HUES6 (cell line): ENCODE data around the gene KLRB1.
"Not testable (repeated sequence)": the region's sequence is repeated elsewhere in the genome, so short reads cannot be mapped to it uniquely, and the experiment has no call there.

ENCODE experiments used
- H3K27ac ChIP-seq: 2 replicates; pipeline ENCODE4 v1.7.0; 2013; ENCODE audit warnings: low read depth, mild to moderate bottlenecking, low read length, inconsistent platforms
- H3K27me3 ChIP-seq: 2 replicates; pipeline ENCODE4 v1.6.1; 2013; ENCODE audit warnings: low read length; ENCODE audit not compliant: control insufficient read depth, insufficient read depth
- H3K36me3 ChIP-seq: 2 replicates; pipeline ENCODE4 v1.6.1; 2013; ENCODE audit warnings: low read length; ENCODE audit not compliant: control insufficient read depth, insufficient read depth
- H3K4me1 ChIP-seq: 2 replicates; pipeline ENCODE4 v1.6.1; 2013; ENCODE audit warnings: low read length; ENCODE audit not compliant: control insufficient read depth, insufficient read depth
- H3K4me3 ChIP-seq: 2 replicates; pipeline ENCODE4 v1.5.1; 2013; ENCODE audit warnings: low read depth, low read length
- H3K9ac ChIP-seq: one replicate; pipeline ENCODE4 v1.6.1; 2013; ENCODE audit warnings: mild to moderate bottlenecking, low read length
- H3K9me3 ChIP-seq: 2 replicates; pipeline ENCODE4 v1.6.1; 2013; ENCODE audit warnings: low read depth, low read length; ENCODE audit not compliant: control insufficient read depth, insufficient read depth

Gene KLRB1

DNA sequence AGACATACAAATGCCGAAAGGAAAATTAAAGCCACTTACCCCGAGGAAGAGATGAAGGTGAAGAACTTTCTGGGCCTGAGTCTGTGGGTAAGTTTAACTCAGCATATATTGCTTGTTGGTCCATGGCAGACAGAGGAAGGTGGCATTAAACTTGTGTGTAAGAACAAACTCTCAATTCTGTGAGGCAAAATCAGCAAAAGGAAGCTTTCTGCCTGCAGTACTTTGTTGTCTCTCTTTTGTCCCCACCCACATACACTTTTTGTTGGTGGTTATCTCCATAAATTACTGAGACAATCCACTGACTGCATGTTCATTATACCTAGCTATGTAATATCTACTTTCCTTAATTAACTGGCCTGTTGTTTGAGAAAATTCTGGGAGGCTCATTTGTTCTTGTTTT, at the start of gene KLRB1:
TSS of gene KLRB1 (minus strand) at position 201 of the 400 bp plus-strand sequence. CDS start at position 124, 77 bp downstream.
- Histone ChIP-seq H3K27ac (no peak within 1 kb of the TSS), H3K9me3 (peaks cover 3% of the 10 kb centered on the region), H3K4me1 (no peaks in the 10 kb centered on the region), H3K4me3 (no peak within 1 kb of the TSS), H3K9ac (no peak within 1 kb of the TSS), H3K27me3 (no peaks in the 10 kb centered on the region), H3K36me3 (no peaks in the 10 kb centered on the region)

DNA sequence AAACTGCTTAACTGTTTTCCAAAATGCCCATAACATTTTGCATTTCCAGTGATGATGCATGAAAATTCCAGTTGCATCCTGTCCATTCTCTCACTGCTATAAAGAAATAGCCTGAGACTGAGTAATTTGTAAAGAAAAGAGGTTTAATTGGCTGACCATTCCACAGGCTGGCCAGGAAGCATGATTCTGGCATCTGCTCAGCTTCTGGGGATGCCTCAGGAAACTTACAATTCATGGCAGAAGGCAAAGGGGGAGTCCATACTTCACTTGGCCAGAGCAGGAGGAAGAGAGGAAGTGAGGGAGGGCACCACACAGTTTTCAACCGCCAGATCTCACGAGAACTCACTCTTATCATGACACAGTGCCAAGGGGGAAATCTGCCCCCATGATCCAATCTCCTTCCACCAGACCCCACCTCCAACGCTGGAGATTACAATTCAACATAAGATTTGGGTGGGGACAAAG, 43.6 kb upstream of the KLRB1 start:
- Histone ChIP-seq H3K4me1 (peaks cover 32% of the 10 kb centered on the region), H3K36me3 (peaks cover 25% of the 10 kb centered on the region), H3K27ac (peak overlapping the region; percentile 40), H3K27me3 (no peaks in the 10 kb centered on the region), H3K9me3 (no peaks in the 10 kb centered on the region), H3K4me3 (no peak overlapping the region), H3K9ac (no peak overlapping the region)

DNA sequence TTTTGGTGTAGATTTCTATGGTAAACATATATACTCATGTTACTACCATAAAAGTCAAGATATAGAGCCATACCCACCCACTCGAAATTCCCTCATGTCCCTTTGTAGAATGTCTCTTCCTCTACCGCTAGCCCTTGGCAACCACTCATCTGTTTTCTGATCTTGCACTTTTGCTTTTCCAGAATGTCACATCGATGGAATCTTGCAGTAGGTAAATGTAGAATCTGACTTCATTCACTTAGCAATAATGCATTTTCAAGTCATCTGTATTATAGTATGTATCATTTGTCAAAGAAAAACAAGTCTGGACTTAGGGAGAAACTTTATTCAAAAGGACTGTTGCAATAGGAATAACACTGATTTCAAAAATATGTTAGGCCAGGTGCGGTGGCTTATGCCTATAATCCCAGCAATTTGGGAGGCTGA, 42.4 kb upstream of the KLRB1 start:
- Histone ChIP-seq H3K9ac (no peak overlapping the region), H3K36me3 (peaks cover 13% of the 10 kb centered on the region), H3K9me3 (no peaks in the 10 kb centered on the region), H3K27me3 (no peaks in the 10 kb centered on the region), H3K4me1 (peaks cover 32% of the 10 kb centered on the region), H3K27ac (no peak overlapping the region), H3K4me3 (peak overlapping the region; percentile 88)

DNA sequence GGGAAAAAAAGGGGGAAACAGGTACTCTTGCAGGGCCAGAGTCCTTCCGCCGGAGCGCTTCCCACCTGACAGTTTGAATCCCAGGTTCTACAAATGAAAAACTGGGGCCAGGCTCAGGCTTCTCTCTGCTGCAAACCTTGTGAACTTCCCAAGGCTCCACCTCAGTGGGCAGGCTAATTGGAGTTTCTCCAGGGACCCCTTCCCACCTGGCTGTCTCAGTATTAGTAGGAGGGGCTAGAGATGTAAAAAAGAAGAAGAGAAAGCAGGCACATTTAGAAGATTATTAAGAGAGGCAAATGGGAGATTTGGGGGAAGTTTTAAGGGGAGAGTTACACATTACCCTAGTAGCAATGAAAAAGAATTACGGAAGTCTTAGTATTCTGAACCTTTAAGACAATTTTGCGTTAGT, 41.8 kb upstream of the KLRB1 start:
- Histone ChIP-seq H3K4me3 (peak overlapping the region; percentile 88), H3K27ac (0 out of 2 replicates have a peak overlapping the region, but pooled peaks have one; percentile 80), H3K36me3 (peaks cover 9% of the 10 kb centered on the region), H3K27me3 (no peaks in the 10 kb centered on the region), H3K9me3 (peaks cover 5% of the 10 kb centered on the region; the same call in 1 of the 2 replicates), H3K9ac (peak overlapping the region; percentile 86), H3K4me1 (peaks cover 32% of the 10 kb centered on the region)

DNA sequence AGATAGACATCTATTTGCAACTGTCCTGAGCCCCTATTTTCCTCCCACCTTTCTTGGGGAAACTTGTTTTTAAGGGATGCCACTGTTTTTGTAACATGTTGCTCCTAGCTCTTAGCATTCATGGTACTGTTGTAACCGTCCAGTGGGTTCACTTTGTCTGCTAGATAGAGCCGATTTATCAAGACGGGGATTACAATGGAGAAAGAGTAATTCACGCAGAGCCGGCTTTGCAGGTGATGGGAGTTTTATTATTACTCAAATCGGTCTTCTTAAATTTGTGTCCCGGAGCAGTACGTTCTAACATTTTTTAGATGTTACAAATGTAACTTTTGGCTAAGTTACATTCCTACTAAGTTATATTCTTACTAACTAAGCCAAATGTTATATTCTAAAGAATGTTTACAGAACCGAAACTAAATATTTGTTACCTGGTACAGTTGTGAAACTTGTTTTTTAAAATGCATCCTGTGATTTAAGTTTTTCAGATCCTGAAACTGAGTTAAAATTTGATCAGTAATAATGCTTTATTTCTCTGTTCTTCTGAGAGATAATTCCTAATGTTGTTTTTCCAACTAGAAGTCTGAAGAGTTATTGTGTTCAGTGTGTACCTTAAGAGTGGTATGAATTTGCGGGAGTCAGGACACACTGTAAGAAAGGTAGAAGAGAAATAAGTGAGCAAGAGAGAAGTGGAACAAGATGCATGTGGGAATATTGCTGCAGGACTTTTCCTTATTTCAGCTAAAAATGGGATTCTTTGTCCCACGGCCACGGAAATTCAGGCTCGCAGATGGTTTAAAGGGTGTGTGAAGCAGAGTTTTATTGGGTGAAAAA, 41.2 kb upstream of the KLRB1 start:
- H3K36me3 ChIP-seq: peaks cover 4% of the 10 kb centered on the region
- H3K9ac ChIP-seq: peak overlapping the region; percentile 86
- no peaks in the 10 kb centered on the region for H3K27me3 ChIP-seq
- H3K9me3 ChIP-seq: peaks cover 5% of the 10 kb centered on the region; the same call in 1 of the 2 replicates
- peaks cover 32% of the 10 kb centered on the region for H3K4me1 ChIP-seq
- peak overlapping the region; percentile 80; the same call in 1 of the 2 replicates for H3K27ac ChIP-seq
- peak overlapping the region; percentile 88 for H3K4me3 ChIP-seq

DNA sequence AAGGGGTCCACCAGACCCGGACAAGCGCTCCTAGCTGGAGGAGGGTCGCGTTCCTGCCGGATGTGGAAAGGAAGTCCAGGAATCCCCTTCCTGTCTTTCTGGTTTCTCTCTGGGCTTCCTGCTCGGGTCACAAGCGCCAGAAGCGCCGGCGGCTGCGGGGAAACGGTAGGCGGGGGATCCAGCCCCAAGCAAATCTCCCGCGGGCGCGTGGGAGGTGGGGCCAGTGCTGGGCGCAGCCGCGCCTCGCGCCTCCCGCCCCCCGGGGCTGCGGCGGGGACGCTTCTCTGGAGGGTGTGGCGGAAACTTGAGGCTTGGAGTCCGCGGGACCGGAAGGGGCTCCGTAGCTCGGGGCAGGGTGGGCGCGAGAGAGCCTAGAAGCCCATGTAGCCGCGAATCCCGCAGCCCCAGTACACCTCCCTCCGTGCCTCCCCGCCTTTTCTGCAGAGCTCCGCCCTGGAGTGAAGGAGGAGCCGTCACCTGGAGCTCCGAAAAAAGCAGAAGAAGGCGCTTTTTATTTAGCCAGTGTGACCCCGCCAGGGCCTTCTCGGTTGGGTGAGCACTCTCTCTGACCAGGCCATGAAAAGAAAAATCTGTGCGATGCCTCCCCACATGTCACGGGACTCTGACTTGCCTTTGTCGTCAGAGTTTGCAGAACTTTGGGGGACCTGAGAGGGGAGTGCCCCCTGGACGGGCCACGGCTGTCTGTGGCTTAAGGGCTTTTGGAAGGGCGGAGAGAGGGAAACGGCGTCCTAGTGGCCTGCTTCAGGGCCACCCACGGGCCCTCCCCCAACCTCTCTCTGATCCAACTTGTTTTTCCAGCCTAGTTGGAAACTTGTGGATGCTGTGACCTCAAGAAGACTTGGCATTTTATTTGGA, 40.3 kb upstream of the KLRB1 start:
- H3K9ac ChIP-seq: peak overlapping the region; percentile 86
- H3K4me1 ChIP-seq: peaks cover 32% of the 10 kb centered on the region

DNA sequence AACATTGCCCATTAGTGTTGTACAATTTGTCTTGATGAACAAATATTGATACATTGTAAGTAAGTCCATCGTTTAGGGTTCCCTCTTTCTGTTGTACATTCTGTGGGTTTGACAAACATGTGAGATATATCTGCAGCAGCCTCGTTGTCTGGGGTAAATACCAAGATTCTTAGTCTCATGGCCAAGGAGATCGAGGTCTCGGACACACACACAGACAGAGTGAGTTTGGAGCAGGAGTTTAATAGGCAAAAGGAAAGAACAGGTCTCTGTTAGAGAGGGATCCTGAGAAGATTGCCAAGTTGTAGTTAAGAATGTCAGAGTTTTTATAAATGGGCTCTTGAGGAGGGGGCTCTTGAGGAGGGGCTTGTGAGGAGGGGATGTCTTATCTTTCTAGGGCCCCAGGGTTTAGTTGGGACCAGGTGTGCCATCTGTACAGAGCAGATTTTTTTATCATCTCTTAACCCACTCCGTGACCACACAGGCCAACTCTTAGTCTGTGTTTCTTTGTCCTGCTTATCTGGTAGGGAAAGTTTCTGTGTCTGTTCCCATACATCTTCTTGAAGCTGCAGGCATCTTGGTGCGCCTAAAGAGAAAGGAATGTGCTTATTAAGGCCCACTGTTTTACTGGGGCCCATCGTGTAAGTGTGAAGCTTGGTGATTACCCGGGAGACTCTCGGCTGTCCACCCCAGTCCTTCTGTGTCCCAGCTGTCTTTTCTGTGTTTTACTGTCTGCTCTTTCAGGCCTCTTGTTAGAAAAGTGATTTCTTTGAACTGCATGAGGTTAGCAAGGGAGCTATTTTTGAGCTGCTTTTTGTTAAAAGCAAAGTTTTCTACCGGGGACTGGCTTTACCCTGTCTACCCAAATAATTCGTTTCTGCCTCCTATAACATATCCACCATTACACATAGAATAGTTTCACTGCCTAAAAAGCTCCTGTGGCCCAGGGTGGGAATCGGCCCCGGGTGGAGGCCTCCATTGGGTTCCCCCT, 39.4 kb upstream of the KLRB1 start:
- Histone ChIP-seq H3K9ac (peak overlapping the region; percentile 86), H3K4me1 (peaks cover 32% of the 10 kb centered on the region), H3K27ac (peak overlapping the region; percentile 80), H3K9me3 (peaks cover 8% of the 10 kb centered on the region; the same call in 1 of the 2 replicates), H3K27me3 (no peaks in the 10 kb centered on the region), H3K4me3 (peak overlapping the region; percentile 88), H3K36me3 (no peaks in the 10 kb centered on the region)

More for the DNA sequence above, 40.3 kb upstream of the KLRB1 start:
- Histone ChIP-seq H3K9me3 (peaks cover 5% of the 10 kb centered on the region; the same call in 1 of the 2 replicates), H3K27me3 (no peaks in the 10 kb centered on the region), H3K4me3 (peak overlapping the region; percentile 88), H3K27ac (peak overlapping the region; percentile 80), H3K36me3 (no peaks in the 10 kb centered on the region)

DNA sequence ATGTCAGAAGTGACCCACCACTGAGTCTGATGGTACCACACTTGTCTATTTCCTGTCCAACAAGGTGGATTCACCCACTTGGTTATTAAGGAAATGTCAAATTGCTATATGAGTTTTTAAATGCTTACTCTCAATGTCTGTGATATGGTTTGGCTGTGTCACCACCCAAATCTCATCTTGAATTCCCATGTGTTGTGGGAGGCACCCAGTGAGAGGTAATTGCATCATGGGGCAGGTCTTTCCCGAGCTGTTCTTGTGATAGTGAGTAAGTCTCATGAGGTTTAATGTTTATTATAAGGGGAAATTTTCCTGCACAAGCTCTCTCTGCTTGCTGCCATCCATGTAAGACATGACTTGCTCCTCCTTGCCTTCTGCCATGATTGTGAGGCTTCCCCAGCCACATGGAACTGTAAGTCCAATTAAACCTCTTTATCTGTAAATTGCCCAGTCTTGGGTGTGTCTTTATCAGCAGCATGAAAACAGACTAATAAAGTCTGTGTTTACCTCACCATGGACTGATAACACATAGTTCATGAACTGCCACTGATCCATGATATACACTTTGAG, 37.4 kb upstream of the KLRB1 start:
- not testable (repeated sequence) for H3K27me3 ChIP-seq, H3K9me3 ChIP-seq, H3K36me3 ChIP-seq, H3K9ac ChIP-seq, H3K27ac ChIP-seq, H3K4me3 ChIP-seq
- H3K4me1 ChIP-seq: peaks cover 17% of the 10 kb centered on the region

DNA sequence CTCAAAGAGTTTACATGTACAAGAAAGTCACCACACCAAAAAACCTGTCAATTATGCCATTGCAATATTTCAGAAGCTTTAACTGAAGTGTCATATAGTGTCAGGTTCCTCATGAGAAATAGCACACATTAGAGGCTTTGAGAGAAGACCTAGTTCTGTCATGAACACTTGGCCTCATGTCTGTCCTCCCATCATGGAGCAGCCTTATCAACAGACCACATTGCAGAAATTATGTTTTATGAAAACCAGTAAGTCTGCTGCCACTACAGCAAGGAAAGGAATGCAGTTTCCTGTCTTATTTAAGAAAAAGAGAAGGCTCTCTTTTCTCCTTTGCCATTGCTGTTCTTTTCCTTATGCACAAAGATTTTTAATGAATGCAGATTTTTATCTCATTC, 35.5 kb upstream of the KLRB1 start:
- Histone ChIP-seq H3K36me3 (no peaks in the 10 kb centered on the region), H3K9me3 (peaks cover 8% of the 10 kb centered on the region), H3K27me3 (no peaks in the 10 kb centered on the region), H3K27ac (no peak overlapping the region), H3K9ac (no peak overlapping the region), H3K4me1 (peaks cover 9% of the 10 kb centered on the region), H3K4me3 (no peak overlapping the region)
